Dedifferentiated amniotic fluid mesenchymal stem cell (primary cell): Measurements from ENCODE around the gene NINL.
A peak's percentile ranks its signal among the peaks of the same experiment; 100 is the strongest.

ENCODE experiments used
- DNase-seq: peaks from one replicate; pipeline ENCODE4 v3.0.0-alpha.2; 2016; ENCODE audit errors: extremely low spot score

Gene NINL

GRCh38 chr20:25418776-25419175 is 166.6 kb downstream of the NINL start:
- DNase-seq: no peak

GRCh38 chr20:25408890-25409289 is 176.4 kb downstream of the NINL start:
- no peak for DNase-seq

- DNase-seq: no peak
Measured at GRCh38 chr20:25408170-25408547, 177.2 kb downstream of the NINL start.

GRCh38 chr20:25407311-25408169 is 177.8 kb downstream of the NINL start, which contains the start of gene GINS1:
Gene GINS1, plus strand, starts transcription at chr20:25407673. Its CDS starts 148 bp downstream, at chr20:25407821.
- DNase-seq: peak; percentile 79
